ENCODE measurements around the gene ACVR2B.

The ACVR2B gene

DNA sequence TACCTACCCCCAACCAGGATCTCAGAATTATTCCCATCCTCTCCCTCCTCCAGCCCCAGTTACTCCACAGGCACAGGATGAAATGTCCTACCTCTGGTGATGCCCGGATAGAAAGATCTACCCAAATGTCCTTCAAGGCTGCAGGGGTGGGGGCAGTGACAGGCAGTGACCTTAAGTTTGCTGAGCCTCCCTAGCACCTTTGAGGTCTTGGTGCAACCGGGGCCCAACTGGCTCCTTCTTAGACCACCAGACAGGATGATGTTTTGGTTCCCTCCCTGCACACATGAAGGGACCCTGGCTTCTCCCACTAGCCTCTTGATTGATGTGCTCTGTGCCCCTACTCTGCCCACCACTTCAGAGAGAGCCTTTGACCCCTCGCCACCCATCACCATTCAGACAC lies 78.8 kb downstream of the ACVR2B start:
- no peak for DNase-seq (ENCODE audit: low read depth in 3 of 3)

GRCh38 chr3:38533285-38533976 lies 79.7 kb downstream of the ACVR2B start:
- no peak for DNase-seq (ENCODE audit: low read depth in 3 of 3)

DNA sequence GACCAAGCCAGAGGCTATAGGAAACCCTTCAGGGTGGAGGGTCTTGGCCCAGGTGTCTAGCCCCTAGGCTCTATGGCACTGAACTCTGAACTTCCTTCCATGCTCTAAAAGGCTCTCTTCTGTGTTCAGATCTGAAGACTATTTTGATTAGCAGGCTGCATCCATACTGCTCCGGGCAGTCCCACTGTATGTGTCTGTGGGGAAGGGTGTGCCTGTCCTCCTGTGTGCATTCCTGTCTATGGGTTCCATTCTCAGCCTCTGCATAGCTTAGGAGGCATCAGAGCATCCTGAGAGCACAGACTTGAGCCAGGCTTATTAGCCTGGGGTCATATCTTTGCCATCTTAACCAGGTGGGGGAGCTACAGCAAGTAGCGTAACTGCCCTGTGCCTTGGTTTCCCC lies 80.5 kb downstream of the ACVR2B start:
- no peak for DNase-seq (ENCODE audit: low read depth in 3 of 3)

GRCh38 chr3:38534604-38535003 lies 80.9 kb downstream of the ACVR2B start:
- no peak for DNase-seq (ENCODE audit: low read depth in 3 of 3)

GRCh38 chr3:38536671-38537070 lies 83.0 kb downstream of the ACVR2B start:
- DNase-seq (ENCODE audit: low read depth in 3 of 3), result no peak

GRCh38 chr3:38538773-38539353 lies 85.2 kb downstream of the ACVR2B start:
- DNase-seq (ENCODE audit: low read depth in 3 of 3), result no peak

DNA sequence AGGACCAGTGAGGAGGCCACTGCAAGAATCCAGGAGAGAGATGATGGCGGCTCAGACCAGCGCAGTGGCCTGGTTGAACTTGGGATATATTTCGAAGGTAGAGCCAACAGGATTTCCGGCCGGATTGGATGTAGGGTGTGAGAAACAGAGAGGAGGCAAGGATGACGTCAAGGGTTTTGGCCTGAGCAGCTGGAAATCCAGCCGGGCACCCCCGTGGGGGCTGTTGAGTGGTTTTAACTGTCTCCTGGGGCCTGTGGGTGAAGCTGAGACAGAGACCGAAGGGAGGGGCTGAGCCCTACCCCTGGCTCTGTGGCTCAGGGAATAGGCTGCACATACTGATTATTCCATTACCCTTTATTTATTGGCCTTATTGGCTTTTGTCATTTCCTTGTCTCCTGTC lies 88.1 kb downstream of the ACVR2B start:
- no peak for DNase-seq (ENCODE audit: low read depth in 3 of 3)
